ENCODE data around the gene YDJC.
"Not testable (repeated sequence)": the region's sequence is repeated elsewhere in the genome, so short reads cannot be mapped to it uniquely, and the experiment has no call there.

The YDJC gene

GRCh38 chr22:21629255-21630149, at the start of gene YDJC:
TSS of gene YDJC (minus strand) at chr22:21630022. CDS start at chr22:21630014, 8 bp downstream.
- DNase-seq, result peak; percentile 91

GRCh38 chr22:21679383-21679782, 49.6 kb upstream of the YDJC start:
- DNase-seq, result no peak

- not testable (repeated sequence) for DNase-seq
Observed at GRCh38 chr22:21678842-21679241, 49.0 kb upstream of the YDJC start.

GRCh38 chr22:21677606-21678443, 48.0 kb upstream of the YDJC start:
- no peak for DNase-seq

GRCh38 chr22:21674638-21675245, 44.9 kb upstream of the YDJC start:
- DNase-seq, result no peak

GRCh38 chr22:21673534-21674321, 43.9 kb upstream of the YDJC start:
- DNase-seq, result no peak

- no peak for DNase-seq
Observed at GRCh38 chr22:21672107-21672629, 42.3 kb upstream of the YDJC start.

- DNase-seq, result no peak
Observed at GRCh38 chr22:21669026-21669425, 39.2 kb upstream of the YDJC start.

- DNase-seq, result no peak
Observed at GRCh38 chr22:21666786-21667185, 37.0 kb upstream of the YDJC start.

- DNase-seq, result no peak
Observed at GRCh38 chr22:21665047-21665851, 35.4 kb upstream of the YDJC start.

- no peak for DNase-seq
Observed at GRCh38 chr22:21663738-21664137, 33.9 kb upstream of the YDJC start.

GRCh38 chr22:21661991-21662390, 32.2 kb upstream of the YDJC start:
- DNase-seq, result no peak

GRCh38 chr22:21660904-21661303, 31.1 kb upstream of the YDJC start:
- DNase-seq, result no peak

GRCh38 chr22:21659864-21660525, 30.2 kb upstream of the YDJC start:
- no peak for DNase-seq

- DNase-seq, result peak; percentile 89
Observed at GRCh38 chr22:21657360-21658032, 27.7 kb upstream of the YDJC start.

GRCh38 chr22:21657020-21657359, 27.2 kb upstream of the YDJC start:
- DNase-seq, result no peak

GRCh38 chr22:21652547-21653545, 23.0 kb upstream of the YDJC start:
- no peak for DNase-seq

- peak; percentile 78 for DNase-seq
Observed at GRCh38 chr22:21652010-21652546, 22.3 kb upstream of the YDJC start.

GRCh38 chr22:21651521-21652009, 21.7 kb upstream of the YDJC start:
- DNase-seq, result peak; percentile 69
